Activated CD8-positive, alpha-beta T cell treated with anti-CD3 and anti-CD28 coated beads for 36 hours (primary cell): ENCODE measurements around the gene DNAH6. TPM values are rescaled to one million over a fixed set of nuclear protein-coding genes. Genes with fewer than 3 reads are reported as not detected.

Source experiments
- ATAC-seq: fragments of 200-7000 bp; cut with Tn5 transposase; one replicate; pipeline ENCODE4 v1.10.0; 2021; ENCODE audit warnings: mild to moderate bottlenecking, moderate library complexity
- CTCF ChIA-PET: fragments of 350-600 bp; sonication (Branson Sonifier 250); formaldehyde crosslinking; loops from one replicate; lab custom pipeline; 2021; ENCODE audit warnings: antibody characterized with exemption; lab: Charles Lee
- POLR2A ChIA-PET: fragments of 350-600 bp; sonication (Branson Sonifier 250); formaldehyde crosslinking; loops from one replicate; lab custom pipeline; 2021; ENCODE audit warnings: antibody characterized with exemption; lab: Charles Lee
- DNase-seq: peaks from one replicate; pipeline ENCODE4 v3.0.0-alpha.2; 2020
- H3K27ac Mint-ChIP-seq: one replicate; pipeline ENCODE4 v1.8.0; 2021; ENCODE audit warnings: mild to moderate bottlenecking, mixed read lengths
- H3K27me3 Mint-ChIP-seq: one replicate; pipeline ENCODE4 v1.8.0; 2021; ENCODE audit warnings: mixed read lengths
- H3K36me3 Mint-ChIP-seq: one replicate; pipeline ENCODE4 v1.8.0; 2021; ENCODE audit warnings: low read depth, mixed read lengths
- H3K4me1 Mint-ChIP-seq: one replicate; pipeline ENCODE4 v1.8.0; 2021; ENCODE audit warnings: low read depth, mixed read lengths
- H3K4me3 Mint-ChIP-seq: one replicate; pipeline ENCODE4 v1.8.0; 2021; ENCODE audit warnings: mild to moderate bottlenecking, moderate library complexity, mixed read lengths
- H3K9me3 Mint-ChIP-seq: one replicate; pipeline ENCODE4 v1.8.0; 2021; ENCODE audit warnings: mixed read lengths
- intact Hi-C: fragments of 100-400 bp; cut with micrococcal nuclease; formaldehyde crosslinking; loops from one replicate; pipeline ENCODE4 v1.10.0; 2022
- total RNA-seq, 2 experiments: library from RNA; stranded (reverse); gene quantifications; one replicate each; pipeline ENCODE4 v1.2.3, GENCODE V29; 2021
- TF ChIP-seq, protein P1 (sequence below): fragments of 200-600 bp; IDR thresholded peaks from one replicate; pipeline ENCODE4 v1.8.0; 2022; ENCODE audit warnings: antibody characterized with exemption, mild to moderate bottlenecking

DNAH6 gene
- total RNA-seq, 2 experiments from 2014 or later: 0.90 to 1.3 TPM

DNA sequence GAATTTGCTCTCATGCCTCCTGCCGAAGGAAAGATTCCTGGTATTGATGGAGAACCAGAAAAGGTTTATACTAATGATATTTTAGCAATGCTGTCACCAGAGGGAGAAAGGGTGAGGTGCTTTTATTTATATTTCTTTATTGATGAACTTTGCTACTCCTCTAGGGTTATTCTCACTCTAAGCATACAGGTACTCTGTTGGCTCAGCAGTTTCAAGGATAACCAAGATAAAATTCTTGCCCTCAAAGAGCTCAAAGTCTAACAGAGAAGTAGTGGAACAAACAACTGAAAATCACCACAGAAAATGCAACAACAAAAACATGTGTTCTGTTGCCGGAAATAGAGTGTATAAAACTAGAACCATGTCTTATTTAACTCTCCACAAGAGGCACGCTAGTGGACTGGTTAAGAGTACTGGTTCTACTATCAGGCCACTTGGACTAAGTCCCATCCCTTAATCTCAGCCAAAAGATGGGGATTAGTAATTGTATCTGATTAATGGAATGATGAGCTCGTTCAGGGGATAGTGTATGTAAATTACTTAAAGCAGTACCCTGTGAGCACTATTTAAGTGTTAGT is 103.6 kb downstream of the DNAH6 start:
- H3K27me3 Mint-ChIP-seq: no peaks in the 10 kb centered on the region
- ATAC-seq: no peak
- intact Hi-C loops: no loop called here
- H3K27ac Mint-ChIP-seq: no peak overlapping the region
- no peak for DNase-seq
- TF ChIP-seq, protein P1, sequence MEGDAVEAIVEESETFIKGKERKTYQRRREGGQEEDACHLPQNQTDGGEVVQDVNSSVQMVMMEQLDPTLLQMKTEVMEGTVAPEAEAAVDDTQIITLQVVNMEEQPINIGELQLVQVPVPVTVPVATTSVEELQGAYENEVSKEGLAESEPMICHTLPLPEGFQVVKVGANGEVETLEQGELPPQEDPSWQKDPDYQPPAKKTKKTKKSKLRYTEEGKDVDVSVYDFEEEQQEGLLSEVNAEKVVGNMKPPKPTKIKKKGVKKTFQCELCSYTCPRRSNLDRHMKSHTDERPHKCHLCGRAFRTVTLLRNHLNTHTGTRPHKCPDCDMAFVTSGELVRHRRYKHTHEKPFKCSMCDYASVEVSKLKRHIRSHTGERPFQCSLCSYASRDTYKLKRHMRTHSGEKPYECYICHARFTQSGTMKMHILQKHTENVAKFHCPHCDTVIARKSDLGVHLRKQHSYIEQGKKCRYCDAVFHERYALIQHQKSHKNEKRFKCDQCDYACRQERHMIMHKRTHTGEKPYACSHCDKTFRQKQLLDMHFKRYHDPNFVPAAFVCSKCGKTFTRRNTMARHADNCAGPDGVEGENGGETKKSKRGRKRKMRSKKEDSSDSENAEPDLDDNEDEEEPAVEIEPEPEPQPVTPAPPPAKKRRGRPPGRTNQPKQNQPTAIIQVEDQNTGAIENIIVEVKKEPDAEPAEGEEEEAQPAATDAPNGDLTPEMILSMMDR: no peak
- peaks cover 4% of the 10 kb centered on the region for H3K4me1 Mint-ChIP-seq
- no peaks in the 10 kb centered on the region for H3K9me3 Mint-ChIP-seq
- H3K4me3 Mint-ChIP-seq: no peak overlapping the region
- ChIA-PET POLR2A (no interaction called here), CTCF (no interaction called here)
- no peaks in the 10 kb centered on the region for H3K36me3 Mint-ChIP-seq

DNA sequence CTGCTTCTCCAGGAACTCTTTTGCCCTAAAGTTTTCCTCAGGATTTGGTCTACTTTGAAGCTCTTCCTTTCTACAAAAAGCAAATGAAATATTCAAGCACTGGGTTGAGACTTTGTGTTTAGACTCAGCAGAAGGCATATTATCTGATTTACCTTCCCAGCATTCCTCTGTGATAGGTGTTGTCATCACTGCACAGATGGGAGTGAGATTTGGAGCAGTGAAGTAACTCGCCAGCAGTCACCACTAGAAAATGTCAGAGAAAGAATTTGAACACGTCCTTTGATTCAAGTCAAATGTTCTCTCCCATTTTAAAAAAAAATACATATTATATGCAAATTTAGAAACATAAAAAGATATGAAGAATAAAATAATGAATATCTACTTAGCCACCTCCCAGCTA is 112.2 kb downstream of the DNAH6 start:
- H3K4me1 Mint-ChIP-seq: peaks cover 23% of the 10 kb centered on the region
- intact Hi-C loops: no loop called here
- no peaks in the 10 kb centered on the region for H3K9me3 Mint-ChIP-seq
- DNase-seq: no peak
- TF ChIP-seq, protein P1: no peak
- CTCF ChIA-PET: interaction anchor here (0.6 to 2.3 kb wide), 2 partner anchors 87 to 297 kb away, joined by 5 to 6 read pairs; no protein-coding TSS in a partner anchor
- no peak overlapping the region for H3K4me3 Mint-ChIP-seq
- no peak for ATAC-seq
- H3K36me3 Mint-ChIP-seq: no peaks in the 10 kb centered on the region
- no peak overlapping the region for H3K27ac Mint-ChIP-seq
- POLR2A ChIA-PET: no interaction called here
- H3K27me3 Mint-ChIP-seq: no peaks in the 10 kb centered on the region

- CTCF ChIA-PET: interaction anchor here (2.2 to 3.1 kb wide), 3 partner anchors 132 to 296 kb away, joined by 6 to 13 read pairs (median 12); no protein-coding TSS in a partner anchor
- DNase-seq (no peak), ATAC-seq (no peak)
- Mint-ChIP-seq H3K9me3 (no peaks in the 10 kb centered on the region), H3K4me3 (no peak overlapping the region), H3K36me3 (no peaks in the 10 kb centered on the region), H3K27ac (no peak overlapping the region), H3K27me3 (no peaks in the 10 kb centered on the region), H3K4me1 (peaks cover 25% of the 10 kb centered on the region)
- intact Hi-C loops: no loop called here
- TF ChIP-seq, protein P1: no peak
- POLR2A ChIA-PET: interaction anchor here (0.7 kb wide), 1 partner anchor 249 kb away, joined by 3 read pairs; no protein-coding TSS in a partner anchor
Measured at GRCh38 chr2:84629550-84629949, 113.3 kb downstream of the DNAH6 start.

DNA sequence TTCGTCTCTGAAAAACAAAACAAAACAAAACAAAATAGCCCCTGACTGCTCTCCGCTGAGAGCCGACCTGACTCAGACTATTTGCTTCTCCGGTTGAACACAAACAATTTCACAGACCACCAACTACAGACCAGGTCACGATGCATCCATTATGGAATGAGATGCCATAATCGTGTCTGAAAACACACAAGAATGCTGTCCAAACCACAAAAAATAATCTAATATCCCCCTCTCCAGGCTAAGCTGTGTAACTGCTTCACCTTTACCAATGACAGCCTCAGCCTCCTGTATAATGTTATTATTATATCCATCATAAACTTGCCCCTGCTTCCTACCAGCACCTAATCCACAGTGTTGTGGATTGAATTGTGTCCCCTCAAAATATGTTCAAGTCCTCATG is 114.7 kb downstream of the DNAH6 start:
- peak; percentile 88 for ATAC-seq
- TF ChIP-seq, protein P1: peak; percentile 70
- Mint-ChIP-seq H3K4me3 (no peak overlapping the region), H3K4me1 (peaks cover 25% of the 10 kb centered on the region), H3K36me3 (no peaks in the 10 kb centered on the region), H3K27ac (no peak overlapping the region), H3K9me3 (no peaks in the 10 kb centered on the region), H3K27me3 (no peaks in the 10 kb centered on the region)
- ChIA-PET CTCF (interaction anchor here (0.7 to 3.1 kb wide), 12 partner anchors 10 to 295 kb away, joined by 3 to 13 read pairs (median 4); no protein-coding TSS in a partner anchor), POLR2A (interaction anchor here (0.7 kb wide), 1 partner anchor 31 kb away, joined by 4 read pairs; no protein-coding TSS in a partner anchor)
- no peak for DNase-seq
- intact Hi-C loops: loop anchor here (5.0 kb wide), 1 partner anchor 134 kb away; no protein-coding TSS in a partner anchor

GRCh38 chr2:84631985-84632384 is 115.7 kb downstream of the DNAH6 start:
- Mint-ChIP-seq H3K4me3 (no peak overlapping the region), H3K36me3 (no peaks in the 10 kb centered on the region), H3K9me3 (no peaks in the 10 kb centered on the region), H3K27ac (no peak overlapping the region), H3K27me3 (no peaks in the 10 kb centered on the region), H3K4me1 (peaks cover 28% of the 10 kb centered on the region)
- TF ChIP-seq, protein P1: no peak
- ChIA-PET POLR2A (no interaction called here), CTCF (interaction anchor here (0.6 to 3.1 kb wide), 10 partner anchors 9 to 294 kb away, joined by 3 to 13 read pairs (median 5); no protein-coding TSS in a partner anchor)
- DNase-seq (no peak), ATAC-seq (no peak)
- intact Hi-C loops: loop anchor here (5.0 kb wide), 1 partner anchor 135 kb away; no protein-coding TSS in a partner anchor
